Esophagus squamous epithelium (tissue), 4 donors: Measurements from ENCODE around the gene MEF2B.

Experiments
- POLR2A ChIP-seq, 4 donors: fragments of 450-650 bp; IDR thresholded peaks; one replicate each; pipeline ENCODE4 v1.6.1; 2017; ENCODE audit warnings: antibody characterized with exemption in 4 of 4, mild to moderate bottlenecking in 4 of 4, moderate library complexity in 3 of 4
- TF ChIP-seq, protein P1 (sequence below), 6 experiments: fragments of 450-650 bp in 4 of 6; fragments of 200-600 bp in 2 of 6; sonication (generic) in 2 of 6; IDR thresholded peaks; one replicate each; pipeline ENCODE4 v1.5.1; 2016 to 2019; ENCODE audit warnings: antibody characterized with exemption in 6 of 6, mild to moderate bottlenecking in 4 of 6, moderate library complexity in 4 of 6

DNA sequence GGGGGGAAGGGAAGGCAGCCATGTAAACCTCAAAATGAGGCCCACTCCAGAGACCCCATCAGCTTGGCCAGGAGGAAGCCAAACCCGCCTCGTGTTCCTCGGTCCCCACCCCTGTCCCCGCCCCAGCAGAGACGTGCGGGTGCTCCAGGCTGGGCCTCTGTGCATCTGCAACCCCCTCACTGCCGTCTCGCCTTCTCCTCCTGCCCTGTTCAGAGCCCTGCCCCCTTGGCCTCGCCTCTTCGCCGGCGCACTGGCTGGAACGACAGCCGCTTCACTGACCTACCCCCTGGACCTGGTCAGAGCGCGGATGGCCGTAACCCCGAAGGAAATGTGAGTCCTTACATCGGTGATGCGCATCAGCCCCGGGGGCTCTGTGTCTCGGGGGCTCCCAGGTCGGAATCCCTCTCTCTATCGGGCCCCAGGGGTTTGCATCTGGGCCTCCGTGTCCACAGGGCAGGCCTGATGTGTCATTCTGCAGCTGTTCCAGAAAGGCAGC is 64.0 kb downstream of the MEF2B start:
- TF ChIP-seq, protein P1, sequence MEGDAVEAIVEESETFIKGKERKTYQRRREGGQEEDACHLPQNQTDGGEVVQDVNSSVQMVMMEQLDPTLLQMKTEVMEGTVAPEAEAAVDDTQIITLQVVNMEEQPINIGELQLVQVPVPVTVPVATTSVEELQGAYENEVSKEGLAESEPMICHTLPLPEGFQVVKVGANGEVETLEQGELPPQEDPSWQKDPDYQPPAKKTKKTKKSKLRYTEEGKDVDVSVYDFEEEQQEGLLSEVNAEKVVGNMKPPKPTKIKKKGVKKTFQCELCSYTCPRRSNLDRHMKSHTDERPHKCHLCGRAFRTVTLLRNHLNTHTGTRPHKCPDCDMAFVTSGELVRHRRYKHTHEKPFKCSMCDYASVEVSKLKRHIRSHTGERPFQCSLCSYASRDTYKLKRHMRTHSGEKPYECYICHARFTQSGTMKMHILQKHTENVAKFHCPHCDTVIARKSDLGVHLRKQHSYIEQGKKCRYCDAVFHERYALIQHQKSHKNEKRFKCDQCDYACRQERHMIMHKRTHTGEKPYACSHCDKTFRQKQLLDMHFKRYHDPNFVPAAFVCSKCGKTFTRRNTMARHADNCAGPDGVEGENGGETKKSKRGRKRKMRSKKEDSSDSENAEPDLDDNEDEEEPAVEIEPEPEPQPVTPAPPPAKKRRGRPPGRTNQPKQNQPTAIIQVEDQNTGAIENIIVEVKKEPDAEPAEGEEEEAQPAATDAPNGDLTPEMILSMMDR (IDR thresholded peaks at IDR 0.05), result no peak
- no peak for TF ChIP-seq POLR2A (IDR thresholded peaks at IDR 0.05)
